GM23248 (cell line): ENCODE data around the gene EPS8.

ENCODE experiments used
- EZH2 ChIP-seq: fragments of 200-600 bp; sonication (generic); IDR thresholded peaks from 2 replicates; pipeline ENCODE4 v1.6.1; 2018; ENCODE audit warnings: antibody characterized with exemption, mild to moderate bottlenecking; ENCODE audit not compliant: insufficient read depth, poor library complexity, severe bottlenecking
- EZH2phosphoT487 ChIP-seq: fragments of 200-600 bp; sonication (generic); IDR thresholded peaks from 2 replicates; pipeline ENCODE4 v1.6.1; 2018; ENCODE audit warnings: antibody characterized with exemption, moderate library complexity, mild to moderate bottlenecking, low read depth; ENCODE audit not compliant: insufficient read depth

GRCh38 chr12:15824516-15824915, 35.3 kb upstream of the EPS8 start:
- TF ChIP-seq EZH2 (no peak), EZH2phosphoT487 (no peak)
